Mononuclear cell (primary cell): ENCODE data around the gene BTNL2. TPM values are rescaled to one million over a fixed set of nuclear protein-coding genes. Genes with fewer than 3 reads are reported as not detected.
"Not testable (repeated sequence)": the region's sequence is repeated elsewhere in the genome, so short reads cannot be mapped to it uniquely, and the experiment has no call there.

Experiments used
- H3K27me3 ChIP-seq: 2 replicates; pipeline ENCODE4 v1.6.0; 2011; ENCODE audit warnings: low read length, control low read depth; ENCODE audit not compliant: insufficient read depth
- H3K4me1 ChIP-seq: 2 replicates; pipeline ENCODE4 v1.5.1; 2011; ENCODE audit warnings: mild to moderate bottlenecking, low read length, control low read depth; ENCODE audit not compliant: insufficient read depth
- H3K4me3 ChIP-seq: 2 replicates; pipeline ENCODE4 v1.5.1; 2011; ENCODE audit warnings: mild to moderate bottlenecking, low read length, moderate library complexity
- H3K9me3 ChIP-seq: 2 replicates; pipeline ENCODE4 v1.5.1; 2011; ENCODE audit warnings: low read depth, mild to moderate bottlenecking, control low read depth, low read length
- total RNA-seq: library from RNA; depleted of rRNA; stranded (reverse); fragments of >200 nt; gene quantifications from one replicate; pipeline ENCODE4 v1.2.3, GENCODE V29; 2012

The BTNL2 gene
- total RNA-seq: not detected

- no peak within 1 kb of the TSS for H3K4me3 ChIP-seq
- H3K27me3 ChIP-seq: peaks cover 13% of the 10 kb centered on the region
- no peaks in the 10 kb centered on the region for H3K4me1 ChIP-seq
- H3K9me3 ChIP-seq: no peaks in the 10 kb centered on the region
These were observed at the start of gene BTNL2 for GRCh38 chr6:32406857-32407256. Gene BTNL2 (minus strand): TSS chr6:32407181. CDS start chr6:32407123, 58 bp downstream.

GRCh38 chr6:32449088-32449736 is 42.2 kb upstream of the BTNL2 start:
- Histone ChIP-seq H3K4me3 (no peak overlapping the region), H3K9me3 (no peaks in the 10 kb centered on the region), H3K4me1 (no peaks in the 10 kb centered on the region), H3K27me3 (no peaks in the 10 kb centered on the region)

GRCh38 chr6:32447932-32448331 is 41.0 kb upstream of the BTNL2 start:
- H3K9me3 ChIP-seq: no peaks in the 10 kb centered on the region
- peaks cover 10% of the 10 kb centered on the region for H3K4me1 ChIP-seq
- no peaks in the 10 kb centered on the region for H3K27me3 ChIP-seq
- H3K4me3 ChIP-seq: no peak overlapping the region

- Histone ChIP-seq H3K4me3 (no peak overlapping the region), H3K4me1 (peaks cover 33% of the 10 kb centered on the region), H3K27me3 (no peaks in the 10 kb centered on the region), H3K9me3 (no peaks in the 10 kb centered on the region)
These were observed 38.4 kb upstream of the BTNL2 start for GRCh38 chr6:32445321-32445854.

- Histone ChIP-seq H3K4me1 (peaks cover 34% of the 10 kb centered on the region), H3K4me3 (no peak overlapping the region)
These were observed 37.5 kb upstream of the BTNL2 start for GRCh38 chr6:32444433-32444832.

GRCh38 chr6:32442977-32443552 is 36.1 kb upstream of the BTNL2 start:
- H3K4me1 ChIP-seq: peaks cover 46% of the 10 kb centered on the region

More at GRCh38 chr6:32444433-32444832, 37.5 kb upstream of the BTNL2 start:
- no peaks in the 10 kb centered on the region for H3K9me3 ChIP-seq
- H3K27me3 ChIP-seq: no peaks in the 10 kb centered on the region

GRCh38 chr6:32442243-32442667 is 35.3 kb upstream of the BTNL2 start:
- Histone ChIP-seq H3K9me3 (no peaks in the 10 kb centered on the region), H3K4me1 (peaks cover 52% of the 10 kb centered on the region), H3K27me3 (no peaks in the 10 kb centered on the region), H3K4me3 (peak overlapping the region; percentile 79)

More at GRCh38 chr6:32442977-32443552, 36.1 kb upstream of the BTNL2 start:
- H3K4me3 ChIP-seq: peak overlapping the region; percentile 79
- H3K9me3 ChIP-seq: no peaks in the 10 kb centered on the region
- no peaks in the 10 kb centered on the region for H3K27me3 ChIP-seq

GRCh38 chr6:32439602-32440214 is 32.7 kb upstream of the BTNL2 start, which contains the start of gene HLA-DRA:
Gene HLA-DRA (plus strand): TSS chr6:32439887. CDS start chr6:32439951, 64 bp downstream.
- Histone ChIP-seq H3K27me3 (no peaks in the 10 kb centered on the region), H3K4me3 (peak within 1 kb of the TSS; percentile 79), H3K4me1 (peaks cover 64% of the 10 kb centered on the region)

GRCh38 chr6:32439139-32439538 is 32.2 kb upstream of the BTNL2 start:
- Histone ChIP-seq H3K27me3 (no peaks in the 10 kb centered on the region), H3K9me3 (no peaks in the 10 kb centered on the region), H3K4me1 (peaks cover 64% of the 10 kb centered on the region), H3K4me3 (peak overlapping the region; percentile 7)

More at GRCh38 chr6:32439602-32440214, 32.7 kb upstream of the BTNL2 start, which contains the start of gene HLA-DRA:
- no peaks in the 10 kb centered on the region for H3K9me3 ChIP-seq

GRCh38 chr6:32436995-32437836 is 30.2 kb upstream of the BTNL2 start:
- H3K4me1 ChIP-seq: peaks cover 47% of the 10 kb centered on the region

GRCh38 chr6:32436186-32436585 is 29.2 kb upstream of the BTNL2 start:
- no peaks in the 10 kb centered on the region for H3K9me3 ChIP-seq
- H3K4me3 ChIP-seq: no peak overlapping the region
- peaks cover 37% of the 10 kb centered on the region for H3K4me1 ChIP-seq

More at GRCh38 chr6:32436995-32437836, 30.2 kb upstream of the BTNL2 start:
- Histone ChIP-seq H3K4me3 (no peak overlapping the region), H3K27me3 (no peaks in the 10 kb centered on the region), H3K9me3 (no peaks in the 10 kb centered on the region)

GRCh38 chr6:32433950-32434349 is 27.0 kb upstream of the BTNL2 start:
- not testable (repeated sequence) for H3K4me3 ChIP-seq, H3K9me3 ChIP-seq, H3K27me3 ChIP-seq
- peaks cover 25% of the 10 kb centered on the region for H3K4me1 ChIP-seq

More at GRCh38 chr6:32436186-32436585, 29.2 kb upstream of the BTNL2 start:
- H3K27me3 ChIP-seq: no peaks in the 10 kb centered on the region

- Histone ChIP-seq H3K27me3 (no peaks in the 10 kb centered on the region), H3K4me3 (no peak overlapping the region), H3K4me1 (peaks cover 10% of the 10 kb centered on the region), H3K9me3 (no peaks in the 10 kb centered on the region)
These were observed 25.1 kb upstream of the BTNL2 start for GRCh38 chr6:32432050-32432450.

GRCh38 chr6:32431142-32431541 is 24.2 kb upstream of the BTNL2 start:
- Histone ChIP-seq H3K4me3 (no peak overlapping the region), H3K4me1 (peaks cover 1% of the 10 kb centered on the region), H3K9me3 (no peaks in the 10 kb centered on the region), H3K27me3 (no peaks in the 10 kb centered on the region)
